Hematopoietic multipotent progenitor cell treated with erythropoietin and hydrocortisone succinate and interleukin-3 and kit ligand, for 15 days (in vitro differentiated cells): Measurements from ENCODE around the gene SYT17.

Source experiments
- DNase-seq: peaks from one replicate; pipeline ENCODE4 v3.0.0-alpha.2; 2015; ENCODE audit warnings: low spot score

Gene SYT17

GRCh38 chr16:19301931-19302330 lies 133.9 kb downstream of the SYT17 start:
- no peak for DNase-seq

- DNase-seq: no peak
Observed at GRCh38 chr16:19304750-19305149, 136.7 kb downstream of the SYT17 start.

- no peak for DNase-seq
Observed at GRCh38 chr16:19305443-19305842, 137.4 kb downstream of the SYT17 start.

- DNase-seq: no peak
Observed at GRCh38 chr16:19307587-19308241, 139.7 kb downstream of the SYT17 start.

- no peak for DNase-seq
Observed at GRCh38 chr16:19308392-19308791, 140.4 kb downstream of the SYT17 start.

- DNase-seq: no peak
Observed at GRCh38 chr16:19309178-19309577, 141.1 kb downstream of the SYT17 start.

- no peak for DNase-seq
Observed at GRCh38 chr16:19314718-19315425, 146.8 kb downstream of the SYT17 start.

- no peak for DNase-seq
Observed at GRCh38 chr16:19315889-19316433, 147.9 kb downstream of the SYT17 start.

GRCh38 chr16:19316846-19317245 lies 148.8 kb downstream of the SYT17 start:
- no peak for DNase-seq
